Heart left ventricle (tissue), 13 donors: Measurements from ENCODE around the gene CD83.

Experiments used
- CTCF ChIP-seq, 12 donors: fragments of 200-600 bp; sonication (generic) in 4 of 12; IDR thresholded peaks; one replicate each; pipeline versions ENCODE4 v1.5.0 to v1.8.0; 2018 to 2022; ENCODE audit warnings: antibody characterized with exemption in 12 of 12, mild to moderate bottlenecking in 5 of 12
- POLR2A ChIP-seq, 2 donors: fragments of 450-650 bp; IDR thresholded peaks; one replicate each; pipeline ENCODE4 v1.6.1; 2017; ENCODE audit warnings: antibody characterized with exemption in 2 of 2, mild to moderate bottlenecking in 2 of 2, moderate library complexity in 2 of 2
- donor health status: ischemic (EF 13 %, LVEDD 7.1; RV severe dilation, severe dysfunction).
- donor health status: DM: no; HTN: yes; CAD: no.
- donor health status: DM: no; HTN: no; CAD: no.
- donor health status: ischemic (EF 25% LVEDD 6.9; RV normal size, moderate dysfunction).
- donor health status: ischemic (EF 25% LVEDD 5.7; RV mildly dilated, moderate dysfunction).
- donor health status: ischemic (EF 35%, LVEDD 5.7; RV mildly dilated, moderate dysfunction).
- donor health status: nonischemic (EF 11% LVEDD 7.7; RV severe dilation, severe dysfunction).
- donor health status: DM: yes; HTN: yes; CAD: no.
- donor health status: PGD.
- donor health status: ischemic (EF 29% LVEDD 5.4; RV normal size, mild dysfunction).
- donor health status: nonischemic (EF 23%, LVEDD 6.1; RV moderate dilation, normal function).

DNA sequence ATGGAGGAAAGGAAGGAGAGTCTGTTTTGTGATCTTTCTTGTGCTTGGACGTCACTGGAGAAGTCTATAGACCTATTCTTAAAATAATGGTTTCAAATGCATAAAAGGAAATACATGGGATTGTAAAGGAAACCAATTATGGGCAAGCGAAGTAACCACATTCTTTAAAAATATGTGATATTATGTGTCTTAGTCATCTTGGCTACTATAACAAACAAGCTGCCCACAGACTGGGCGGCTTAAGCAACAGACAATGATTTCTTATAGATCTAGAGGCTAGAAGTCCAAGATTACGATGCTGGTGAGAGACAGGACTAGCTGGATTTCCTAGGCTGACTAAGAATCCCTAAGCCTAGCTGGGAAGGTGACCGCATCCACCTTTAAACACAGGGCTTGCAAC, 49.4 kb upstream of the CD83 start:
- no peak for TF ChIP-seq CTCF (IDR thresholded peaks at IDR 0.05)
- TF ChIP-seq POLR2A (IDR thresholded peaks at IDR 0.05), result no peak
